Mammary epithelial cell (primary cell): ENCODE measurements around the gene PCSK6.

Experiments used
- CTCF ChIP-seq, 2 donors: IDR thresholded peaks in 1 of 2; conservative IDR thresholded peaks in 1 of 2; 2 replicates each; pipeline ENCODE4 v1.5.1; 2011 to 2012; ENCODE audit warnings: inconsistent platforms in 2 of 2, low read length in 2 of 2, mild to moderate bottlenecking in 2 of 2, control low read depth in 1 of 2, low read depth in 1 of 2; ENCODE audit not compliant: insufficient read depth in 1 of 2; ENCODE audit errors: extremely low read depth in 1 of 2
- EZH2 ChIP-seq: IDR thresholded peaks from 2 replicates; pipeline ENCODE4 v1.6.1; 2012; ENCODE audit warnings: low read length, inconsistent platforms, borderline replicate concordance

GRCh38 chr15:101534376-101534970 lies 45.0 kb upstream of the PCSK6 start:
- TF ChIP-seq CTCF (conservative IDR thresholded peaks at IDR 0.05 in 1 of 2, IDR thresholded peaks at IDR 0.05 in 1 of 2; ENCODE audit: extremely low read depth in 1 of 2, insufficient read depth in 1 of 2, low read depth in 1 of 2, low read length in 2 of 2) (no peak), EZH2 (no peak)
